Fibroblast of skin of abdomen (primary cell): ENCODE data around the gene PRKRIP1.
"Not testable (repeated sequence)": the region's sequence is repeated elsewhere in the genome, so short reads cannot be mapped to it uniquely, and the experiment has no call there.

Experiments used
- DNase-seq: peaks from one replicate; pipeline ENCODE4 v3.0.0-alpha.2; 2013

PRKRIP1 gene

GRCh38 chr7:102404005-102404861 lies 8.1 kb downstream of the PRKRIP1 start:
- peak; percentile 34 for DNase-seq

- not testable (repeated sequence) for DNase-seq
Observed at GRCh38 chr7:102404862-102405188, 8.7 kb downstream of the PRKRIP1 start.

GRCh38 chr7:102407910-102408309 lies 11.7 kb downstream of the PRKRIP1 start:
- DNase-seq = no peak

- not testable (repeated sequence) for DNase-seq
Observed at GRCh38 chr7:102408530-102408929, 12.4 kb downstream of the PRKRIP1 start.

GRCh38 chr7:102409340-102409739 lies 13.2 kb downstream of the PRKRIP1 start:
- no peak for DNase-seq

GRCh38 chr7:102410123-102410522 lies 14.0 kb downstream of the PRKRIP1 start:
- no peak for DNase-seq

- DNase-seq = no peak
Observed at GRCh38 chr7:102410918-102411317, 14.8 kb downstream of the PRKRIP1 start.

GRCh38 chr7:102412548-102412947 lies 16.4 kb downstream of the PRKRIP1 start:
- DNase-seq = no peak

- DNase-seq = no peak
Observed at GRCh38 chr7:102413091-102413490, 16.9 kb downstream of the PRKRIP1 start.

GRCh38 chr7:102413611-102414010 lies 17.4 kb downstream of the PRKRIP1 start:
- DNase-seq = no peak

GRCh38 chr7:102415685-102416225 lies 19.6 kb downstream of the PRKRIP1 start:
- DNase-seq = no peak

GRCh38 chr7:102416406-102416805 lies 20.2 kb downstream of the PRKRIP1 start:
- no peak for DNase-seq

GRCh38 chr7:102417105-102417504 lies 20.9 kb downstream of the PRKRIP1 start:
- DNase-seq = no peak

- no peak for DNase-seq
Observed at GRCh38 chr7:102418592-102418991, 22.4 kb downstream of the PRKRIP1 start.

GRCh38 chr7:102421706-102422240 lies 25.6 kb downstream of the PRKRIP1 start:
- no peak for DNase-seq

- DNase-seq = no peak
Observed at GRCh38 chr7:102424129-102424551, 28.0 kb downstream of the PRKRIP1 start.

- DNase-seq = no peak
Observed at GRCh38 chr7:102424787-102425218, 28.6 kb downstream of the PRKRIP1 start.

- DNase-seq = no peak
Observed at GRCh38 chr7:102425639-102426267, 29.6 kb downstream of the PRKRIP1 start.

- no peak for DNase-seq
Observed at GRCh38 chr7:102426268-102427018, 30.3 kb downstream of the PRKRIP1 start.

- no peak for DNase-seq
Observed at GRCh38 chr7:102427019-102427405, 30.8 kb downstream of the PRKRIP1 start.

- no peak for DNase-seq
Observed at GRCh38 chr7:102429141-102429899, 33.2 kb downstream of the PRKRIP1 start.
